Liver (tissue), 9 donors: Measurements from ENCODE around the gene ADAMTS14. TPM values are rescaled to one million over a fixed set of nuclear protein-coding genes. Genes with fewer than 3 reads are reported as not detected.

Experiments
- DNase-seq: peaks from one replicate; pipeline ENCODE4 v3.0.0-alpha.2; 2017; ENCODE audit warnings: low spot score
- H3K27ac ChIP-seq, 2 donors: one replicate each; pipeline ENCODE4 v1.7.0; 2013; ENCODE audit warnings: inconsistent platforms in 2 of 2, low read length in 2 of 2, control low read depth in 1 of 2, low read depth in 1 of 2, mild to moderate bottlenecking in 1 of 2
- H3K27me3 ChIP-seq, 4 donors: one replicate each; pipeline versions ENCODE4 v1.6.1 to v1.7.0; 2013; ENCODE audit warnings: low read length in 3 of 4, inconsistent platforms in 1 of 4, mild to moderate bottlenecking in 1 of 4, moderate library complexity in 1 of 4; ENCODE audit not compliant: control insufficient read depth in 4 of 4, insufficient read depth in 4 of 4
- H3K36me3 ChIP-seq, 4 donors: one replicate each; pipeline versions ENCODE4 v1.6.1 to v1.7.0; 2013; ENCODE audit warnings: low read length in 3 of 4, mild to moderate bottlenecking in 3 of 4, low read depth in 1 of 4, moderate library complexity in 1 of 4; ENCODE audit not compliant: control insufficient read depth in 4 of 4, insufficient read depth in 3 of 4
- H3K4me1 ChIP-seq, 4 donors: one replicate each; pipeline versions ENCODE4 v1.6.1 to v1.7.0; 2013; ENCODE audit warnings: low read length in 3 of 4, mild to moderate bottlenecking in 3 of 4, moderate library complexity in 1 of 4; ENCODE audit not compliant: control insufficient read depth in 4 of 4, insufficient read depth in 4 of 4
- H3K4me3 ChIP-seq, 3 donors: one replicate each; pipeline versions ENCODE4 v1.6.1 to v1.7.0; 2013; ENCODE audit warnings: low read length in 3 of 3, control low read depth in 1 of 3, low read depth in 1 of 3, mild to moderate bottlenecking in 1 of 3
- H3K9ac ChIP-seq, 2 donors: one replicate each; pipeline ENCODE4 v1.7.0; 2013; ENCODE audit warnings: low read length in 2 of 2, mild to moderate bottlenecking in 2 of 2, moderate library complexity in 2 of 2, control low read depth in 1 of 2, low read depth in 1 of 2
- H3K9me3 ChIP-seq, 4 donors: one replicate each; pipeline versions ENCODE4 v1.6.1 to v1.7.0; 2013; ENCODE audit warnings: low read length in 3 of 4; ENCODE audit not compliant: control insufficient read depth in 4 of 4
- ATF3 ChIP-seq: IDR thresholded peaks from 2 replicates; pipeline ENCODE4 v1.6.1; 2016; ENCODE audit warnings: antibody characterized with exemption
- EGR1 ChIP-seq, 2 donors: IDR thresholded peaks; 2 replicates each; pipeline ENCODE4 v1.6.1; 2016 to 2018; ENCODE audit warnings: antibody characterized with exemption in 2 of 2, low read depth in 2 of 2
- FOXA1 ChIP-seq: IDR thresholded peaks from 2 replicates; pipeline ENCODE4 v1.6.1; 2016; ENCODE audit warnings: antibody characterized with exemption
- FOXA2 ChIP-seq: IDR thresholded peaks from 2 replicates; pipeline ENCODE4 v1.6.1; 2016; ENCODE audit warnings: antibody characterized with exemption
- GABPA ChIP-seq, 2 donors: IDR thresholded peaks in 1 of 2; conservative IDR thresholded peaks in 1 of 2; 2 replicates each; pipeline ENCODE4 v1.6.1; 2016; ENCODE audit warnings: antibody characterized with exemption in 2 of 2, mild to moderate bottlenecking in 1 of 2, moderate library complexity in 1 of 2
- HNF4A ChIP-seq, 2 donors: conservative IDR thresholded peaks; 2 replicates each; pipeline ENCODE4 v1.6.1; 2016; ENCODE audit warnings: antibody characterized with exemption in 2 of 2, mild to moderate bottlenecking in 2 of 2
- HNF4G ChIP-seq: IDR thresholded peaks from 2 replicates; pipeline ENCODE4 v1.6.1; 2016; ENCODE audit warnings: antibody characterized with exemption
- JUND ChIP-seq, 2 donors: IDR thresholded peaks; 2 replicates each; pipeline ENCODE4 v1.6.1; 2016; ENCODE audit warnings: antibody characterized with exemption in 2 of 2
- NR2F2 ChIP-seq: IDR thresholded peaks from 2 replicates; pipeline ENCODE4 v1.6.1; 2016; ENCODE audit warnings: antibody characterized with exemption
- RAD21 ChIP-seq, 2 donors: IDR thresholded peaks; 2 replicates each; pipeline ENCODE4 v1.6.1; 2016; ENCODE audit warnings: antibody characterized with exemption in 2 of 2, mild to moderate bottlenecking in 2 of 2
- RXRA ChIP-seq, 2 donors: IDR thresholded peaks; 2 replicates each; pipeline ENCODE4 v1.6.1; 2017 to 2018; ENCODE audit warnings: antibody characterized with exemption in 2 of 2, mild to moderate bottlenecking in 1 of 2
- SP1 ChIP-seq: IDR thresholded peaks from 2 replicates; pipeline ENCODE4 v1.6.1; 2018; ENCODE audit warnings: antibody characterized with exemption, mild to moderate bottlenecking
- TAF1 ChIP-seq: conservative IDR thresholded peaks from 2 replicates; pipeline ENCODE4 v1.6.1; 2016; ENCODE audit warnings: antibody characterized with exemption, mild to moderate bottlenecking
- YY1 ChIP-seq: IDR thresholded peaks from 2 replicates; pipeline ENCODE4 v1.6.1; 2016; ENCODE audit warnings: antibody characterized with exemption, mild to moderate bottlenecking
- ZBTB33 ChIP-seq: IDR thresholded peaks from 2 replicates; pipeline ENCODE4 v1.6.1; 2016; ENCODE audit warnings: antibody characterized with exemption
- WGBS: extraction: QIAGEN DNeasy Blood & Tissue Kit; methylation state at CpG from one replicate; pipeline ENCODE4 v1.1.7; 2013; 5-methylcytosine and 5-hydroxymethylcytosine counted together
- polyA plus RNA-seq, 2 donors: library from polyadenylated mRNA; stranded (reverse) in 1 of 2; unstranded in 1 of 2; fragments of 200-250 nt in 1 of 2; fragments of >200 nt in 1 of 2; fragmentation: Nextera tagmentation in 1 of 2; extraction: Ambion mirVana in 1 of 2; gene quantifications; one replicate each; pipeline versions ENCODE4 v1.2.1 to v1.2.3, GENCODE V29; 2013 to 2015
- total RNA-seq, 2 donors: library from RNA; depleted of rRNA; stranded (reverse); fragments of >200 nt; gene quantifications; one replicate each; pipeline ENCODE4 v1.2.3, GENCODE V29; 2014
- TF ChIP-seq, protein P1 (sequence below): IDR thresholded peaks from 2 replicates; pipeline ENCODE4 v1.6.1; 2016; ENCODE audit warnings: antibody characterized with exemption, mild to moderate bottlenecking
- TF ChIP-seq, protein P2 (sequence below): IDR thresholded peaks from 2 replicates; pipeline ENCODE4 v1.6.1; 2016; ENCODE audit warnings: antibody characterized with exemption
- TF ChIP-seq, protein P3 (sequence below): fragments of 150-350 bp; IDR thresholded peaks from 2 replicates; pipeline ENCODE4 v1.5.1; 2017; ENCODE audit warnings: improper control_type of control experiment, low read depth, low read length; ENCODE audit not compliant: missing input control
- donor health status: healthy.
- donor health status: healthy.
- donor health status: healthy.
- donor health status: healthy.
- donor health status: healthy.

The ADAMTS14 gene
- total and polyA plus RNA-seq, 4 donors = 0.09 to 0.33 (median 0.13) TPM

DNA sequence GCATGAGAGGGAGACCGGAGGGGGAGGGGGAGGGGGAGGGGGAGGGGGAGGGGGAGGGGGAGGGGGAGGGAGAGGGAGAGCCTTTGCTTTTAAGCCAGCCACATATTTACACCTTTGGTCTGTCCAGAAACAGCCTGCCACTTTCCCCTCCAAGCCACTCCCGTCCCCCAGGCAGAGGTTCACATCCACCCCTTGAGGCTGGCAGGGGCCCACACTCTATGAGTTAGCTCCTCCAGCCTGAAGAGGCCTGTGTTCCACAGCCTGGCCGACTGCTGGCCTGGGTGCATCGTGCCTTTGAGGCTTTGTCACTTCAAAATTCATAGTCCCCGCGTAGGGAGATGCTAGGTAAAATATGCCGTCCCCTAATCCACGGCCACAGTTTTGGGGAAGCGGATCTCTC, 16.5 kb downstream of the ADAMTS14 start:
- H3K9me3 ChIP-seq = no peaks in the 10 kb centered on the region
- H3K27ac ChIP-seq = no peak overlapping the region
- no peak overlapping the region for H3K4me3 ChIP-seq
- TF ChIP-seq, protein P1, sequence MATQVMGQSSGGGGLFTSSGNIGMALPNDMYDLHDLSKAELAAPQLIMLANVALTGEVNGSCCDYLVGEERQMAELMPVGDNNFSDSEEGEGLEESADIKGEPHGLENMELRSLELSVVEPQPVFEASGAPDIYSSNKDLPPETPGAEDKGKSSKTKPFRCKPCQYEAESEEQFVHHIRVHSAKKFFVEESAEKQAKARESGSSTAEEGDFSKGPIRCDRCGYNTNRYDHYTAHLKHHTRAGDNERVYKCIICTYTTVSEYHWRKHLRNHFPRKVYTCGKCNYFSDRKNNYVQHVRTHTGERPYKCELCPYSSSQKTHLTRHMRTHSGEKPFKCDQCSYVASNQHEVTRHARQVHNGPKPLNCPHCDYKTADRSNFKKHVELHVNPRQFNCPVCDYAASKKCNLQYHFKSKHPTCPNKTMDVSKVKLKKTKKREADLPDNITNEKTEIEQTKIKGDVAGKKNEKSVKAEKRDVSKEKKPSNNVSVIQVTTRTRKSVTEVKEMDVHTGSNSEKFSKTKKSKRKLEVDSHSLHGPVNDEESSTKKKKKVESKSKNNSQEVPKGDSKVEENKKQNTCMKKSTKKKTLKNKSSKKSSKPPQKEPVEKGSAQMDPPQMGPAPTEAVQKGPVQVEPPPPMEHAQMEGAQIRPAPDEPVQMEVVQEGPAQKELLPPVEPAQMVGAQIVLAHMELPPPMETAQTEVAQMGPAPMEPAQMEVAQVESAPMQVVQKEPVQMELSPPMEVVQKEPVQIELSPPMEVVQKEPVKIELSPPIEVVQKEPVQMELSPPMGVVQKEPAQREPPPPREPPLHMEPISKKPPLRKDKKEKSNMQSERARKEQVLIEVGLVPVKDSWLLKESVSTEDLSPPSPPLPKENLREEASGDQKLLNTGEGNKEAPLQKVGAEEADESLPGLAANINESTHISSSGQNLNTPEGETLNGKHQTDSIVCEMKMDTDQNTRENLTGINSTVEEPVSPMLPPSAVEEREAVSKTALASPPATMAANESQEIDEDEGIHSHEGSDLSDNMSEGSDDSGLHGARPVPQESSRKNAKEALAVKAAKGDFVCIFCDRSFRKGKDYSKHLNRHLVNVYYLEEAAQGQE = no peak
- no peak for TF ChIP-seq RAD21 (IDR thresholded peaks at IDR 0.05)
- TF ChIP-seq EGR1 (IDR thresholded peaks at IDR 0.05; ENCODE audit: low read depth in 2 of 2) = no peak
- no peak for TF ChIP-seq TAF1
- TF ChIP-seq HNF4A (conservative IDR thresholded peaks at IDR 0.05) = no peak
- TF ChIP-seq SP1 = no peak
- no peak for DNase-seq
- H3K36me3 ChIP-seq = no peaks in the 10 kb centered on the region
- 95% methylated on average over 8 of the region's 9 CpGs for WGBS
- no peaks in the 10 kb centered on the region for H3K27me3 ChIP-seq
- H3K4me1 ChIP-seq = no peaks in the 10 kb centered on the region
- H3K9ac ChIP-seq = no peak overlapping the region

DNA sequence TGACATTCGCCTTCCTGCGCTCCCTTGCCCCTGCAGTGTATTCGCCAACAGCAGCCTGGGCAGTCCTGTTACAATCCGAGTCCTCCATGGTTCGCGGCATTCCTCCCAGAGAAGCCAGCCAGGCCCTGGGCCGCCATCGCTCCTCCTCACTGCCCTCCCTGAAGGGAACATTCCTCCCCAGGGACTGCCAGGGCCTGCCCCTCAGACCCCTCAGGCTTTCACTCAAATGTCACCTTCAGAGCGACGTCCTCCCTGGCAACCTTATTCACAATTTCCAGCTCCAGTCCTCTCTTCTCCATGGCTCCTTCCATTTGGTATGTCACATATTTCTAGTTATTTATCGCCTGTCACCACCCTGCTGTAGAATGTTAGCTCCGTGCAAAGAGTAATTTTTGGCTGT, 17.4 kb downstream of the ADAMTS14 start:
- H3K36me3 ChIP-seq = no peaks in the 10 kb centered on the region
- H3K27ac ChIP-seq = no peak overlapping the region
- no peaks in the 10 kb centered on the region for H3K27me3 ChIP-seq
- H3K9me3 ChIP-seq = no peaks in the 10 kb centered on the region
- no peak overlapping the region for H3K9ac ChIP-seq
- no peak for DNase-seq
- no peaks in the 10 kb centered on the region for H3K4me1 ChIP-seq
- no peak for TF ChIP-seq ATF3
- no peak for TF ChIP-seq FOXA1
- TF ChIP-seq RAD21 (IDR thresholded peaks at IDR 0.05) = no peak
- TF ChIP-seq FOXA2 = no peak
- TF ChIP-seq RXRA (IDR thresholded peaks at IDR 0.05) = no peak
- no peak for TF ChIP-seq NR2F2
- TF ChIP-seq HNF4A (conservative IDR thresholded peaks at IDR 0.05) = no peak
- no peak for TF ChIP-seq TAF1
- no peak for TF ChIP-seq JUND (IDR thresholded peaks at IDR 0.05)
- no peak for TF ChIP-seq GABPA (IDR thresholded peaks at IDR 0.05 in 1 of 2, conservative IDR thresholded peaks at IDR 0.05 in 1 of 2)
- no peak for TF ChIP-seq SP1
- TF ChIP-seq, protein P2, sequence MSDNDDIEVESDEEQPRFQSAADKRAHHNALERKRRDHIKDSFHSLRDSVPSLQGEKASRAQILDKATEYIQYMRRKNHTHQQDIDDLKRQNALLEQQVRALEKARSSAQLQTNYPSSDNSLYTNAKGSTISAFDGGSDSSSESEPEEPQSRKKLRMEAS = no peak
- TF ChIP-seq EGR1 (IDR thresholded peaks at IDR 0.05; ENCODE audit: low read depth in 2 of 2) = no peak
- no peak for TF ChIP-seq YY1
- TF ChIP-seq, protein P1 = no peak
- no peak for TF ChIP-seq HNF4G
- no peak for TF ChIP-seq ZBTB33
- TF ChIP-seq, protein P3, sequence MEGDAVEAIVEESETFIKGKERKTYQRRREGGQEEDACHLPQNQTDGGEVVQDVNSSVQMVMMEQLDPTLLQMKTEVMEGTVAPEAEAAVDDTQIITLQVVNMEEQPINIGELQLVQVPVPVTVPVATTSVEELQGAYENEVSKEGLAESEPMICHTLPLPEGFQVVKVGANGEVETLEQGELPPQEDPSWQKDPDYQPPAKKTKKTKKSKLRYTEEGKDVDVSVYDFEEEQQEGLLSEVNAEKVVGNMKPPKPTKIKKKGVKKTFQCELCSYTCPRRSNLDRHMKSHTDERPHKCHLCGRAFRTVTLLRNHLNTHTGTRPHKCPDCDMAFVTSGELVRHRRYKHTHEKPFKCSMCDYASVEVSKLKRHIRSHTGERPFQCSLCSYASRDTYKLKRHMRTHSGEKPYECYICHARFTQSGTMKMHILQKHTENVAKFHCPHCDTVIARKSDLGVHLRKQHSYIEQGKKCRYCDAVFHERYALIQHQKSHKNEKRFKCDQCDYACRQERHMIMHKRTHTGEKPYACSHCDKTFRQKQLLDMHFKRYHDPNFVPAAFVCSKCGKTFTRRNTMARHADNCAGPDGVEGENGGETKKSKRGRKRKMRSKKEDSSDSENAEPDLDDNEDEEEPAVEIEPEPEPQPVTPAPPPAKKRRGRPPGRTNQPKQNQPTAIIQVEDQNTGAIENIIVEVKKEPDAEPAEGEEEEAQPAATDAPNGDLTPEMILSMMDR = no peak
- no peak overlapping the region for H3K4me3 ChIP-seq
- 96% methylated on average over 12 of the region's 12 CpGs for WGBS
